ENCODE results near the gene SORL1-AS1.

SORL1-AS1 gene

DNA sequence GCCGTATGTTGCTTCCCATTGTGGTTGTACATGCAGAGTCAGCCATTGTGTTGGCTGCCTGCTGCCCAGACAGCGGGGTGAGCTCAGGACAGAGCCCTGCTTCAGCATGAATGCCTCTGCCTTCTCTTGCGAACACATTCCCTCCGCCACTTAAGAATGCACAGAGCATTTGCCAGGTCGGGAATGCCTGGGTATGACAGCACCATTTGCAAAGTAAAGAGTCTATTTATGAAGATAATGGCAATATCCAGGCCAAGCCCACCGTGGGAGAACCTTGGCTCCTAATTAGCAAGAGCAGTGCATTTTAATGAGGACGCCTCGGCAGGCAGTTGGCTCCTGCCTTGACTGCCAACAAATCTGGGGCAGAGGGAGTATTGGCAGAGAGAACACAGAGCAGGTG lies 63.1 kb downstream of the SORL1-AS1 start:
- DNase-seq (ENCODE audit: low read depth), result no peak

Measured in stimulated activated CD8-positive, alpha-beta memory T cell treated with anti-CD3 and anti-CD28 coated beads, Interleukin-4, amount 100 ng/mL, for 24 hours (primary cell).